HG02852 (cell line): ENCODE data around the gene PDE2A.
A peak's percentile ranks its signal among the peaks of the same experiment; 100 is the strongest.

Source experiments
- ATAC-seq: cut with Tn5 transposase; IDR thresholded peaks from one replicate; pipeline ENCODE4 v1.9.1; 2021; ENCODE audit warnings: mild to moderate bottlenecking, moderate library complexity; ENCODE audit not compliant: unreplicated experiment

The PDE2A gene

DNA sequence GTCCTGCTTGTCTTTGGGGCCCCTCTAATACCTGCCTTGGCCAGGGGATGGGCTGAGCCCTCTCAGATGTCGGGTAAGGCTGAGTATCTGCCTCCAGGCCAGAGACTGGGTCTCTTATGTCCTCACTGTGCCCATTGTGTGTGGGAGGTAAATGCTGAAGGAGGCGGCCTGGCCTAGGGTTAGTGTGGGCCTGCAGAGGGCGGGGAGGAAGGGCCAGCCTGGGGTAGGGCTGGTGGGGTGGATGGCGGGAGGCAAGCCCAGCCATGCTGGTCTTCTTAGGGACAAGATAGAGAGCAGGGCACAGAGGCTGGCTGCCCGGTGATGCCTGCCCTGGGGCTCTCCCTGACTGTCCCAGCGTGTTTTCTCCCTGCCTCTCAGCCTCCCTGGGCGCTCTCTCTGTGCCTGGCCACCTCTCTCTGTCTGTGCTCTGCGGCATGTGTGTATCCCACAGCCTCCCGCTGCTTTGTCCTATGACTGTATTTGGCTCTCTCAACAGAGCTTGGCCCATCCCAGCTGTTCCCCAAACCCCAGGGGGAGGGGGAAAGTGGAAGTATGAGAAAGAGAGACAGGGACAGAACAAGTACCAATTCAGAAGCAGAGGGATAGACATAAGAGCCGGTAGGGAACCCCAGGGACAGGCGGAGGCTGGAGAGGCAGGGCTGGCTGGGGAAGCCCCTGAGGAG, 57.0 kb downstream of the PDE2A start:
- no peak for ATAC-seq

DNA sequence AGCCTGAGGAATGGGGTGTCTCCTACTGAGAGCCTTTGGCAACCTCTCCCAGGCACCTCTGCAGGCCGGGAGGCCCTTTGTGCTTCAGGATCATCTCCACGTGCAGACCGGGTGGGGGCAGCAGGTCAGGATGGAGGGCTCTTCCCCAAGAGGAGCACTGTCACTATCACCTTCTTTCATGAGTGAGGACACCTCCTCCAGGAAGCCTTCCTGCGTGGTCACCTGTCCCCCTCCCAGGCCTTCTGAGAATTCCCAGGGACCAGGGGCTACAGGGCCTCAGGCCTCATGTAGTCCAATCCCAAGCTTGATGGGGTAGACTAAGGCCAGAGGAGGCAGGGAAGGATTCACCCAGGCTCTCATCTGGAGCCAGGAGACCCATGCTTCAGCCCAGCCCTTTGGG, 57.6 kb downstream of the PDE2A start:
- no peak for ATAC-seq

DNA sequence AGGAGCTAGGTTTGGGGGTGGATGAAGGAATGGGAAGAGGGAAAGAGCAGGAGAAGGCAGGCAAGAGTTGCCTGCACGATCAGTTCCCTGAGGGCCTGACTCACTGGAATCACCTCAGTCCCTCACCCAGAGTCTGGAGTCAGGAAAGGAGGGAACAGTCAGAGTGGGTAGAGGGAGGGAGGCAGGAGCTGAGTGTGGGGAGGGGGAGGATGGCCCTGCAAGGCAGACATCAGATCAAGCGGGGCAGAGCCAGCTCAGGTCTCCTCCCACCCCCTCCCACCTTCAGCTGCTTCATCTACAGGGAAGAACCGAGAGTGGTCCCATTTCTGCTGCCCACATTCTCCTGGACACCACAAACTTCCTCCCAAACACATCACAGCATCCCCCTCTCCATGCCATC, 58.9 kb downstream of the PDE2A start:
- ATAC-seq = no peak

DNA sequence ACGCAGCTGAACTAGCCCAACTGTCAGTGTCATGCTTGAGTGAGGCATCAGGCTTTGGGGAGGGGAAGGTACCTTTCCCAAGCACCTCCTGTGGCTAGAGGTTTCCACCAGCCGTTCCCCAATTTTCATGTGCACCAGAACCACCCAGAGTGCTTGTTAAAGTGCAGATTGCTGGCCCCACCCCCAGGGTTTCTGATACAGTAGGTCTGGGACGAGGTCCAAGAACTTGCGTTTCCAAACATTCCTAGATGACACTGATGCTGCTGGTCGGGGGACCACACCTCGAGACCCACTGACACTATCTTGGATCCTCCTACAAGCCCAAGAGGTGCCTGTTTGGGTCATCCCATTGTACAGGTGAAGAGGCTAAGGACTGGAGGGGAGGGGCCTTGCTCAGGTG, 59.8 kb downstream of the PDE2A start:
- no peak for ATAC-seq

DNA sequence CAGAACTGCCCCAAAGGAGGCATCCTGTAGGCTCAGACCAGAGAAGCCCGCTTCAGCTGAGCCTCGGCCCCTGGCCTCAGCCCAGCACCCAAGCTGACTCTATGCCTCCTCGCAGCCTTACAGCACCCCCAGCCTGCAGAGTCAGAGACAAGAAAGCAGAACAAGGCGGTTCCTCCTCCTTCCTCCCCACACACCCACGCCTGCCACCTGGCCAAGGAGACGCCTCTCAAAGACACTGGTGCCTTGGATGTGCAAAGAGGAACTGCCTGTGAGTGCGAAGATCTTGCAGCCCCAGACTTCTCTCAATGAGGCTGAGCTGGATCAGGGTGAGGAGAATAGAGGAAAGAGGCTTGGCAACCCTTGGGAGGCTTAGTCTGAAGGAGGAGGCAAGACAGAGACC, 60.2 kb downstream of the PDE2A start:
- peak; percentile 95 for ATAC-seq

DNA sequence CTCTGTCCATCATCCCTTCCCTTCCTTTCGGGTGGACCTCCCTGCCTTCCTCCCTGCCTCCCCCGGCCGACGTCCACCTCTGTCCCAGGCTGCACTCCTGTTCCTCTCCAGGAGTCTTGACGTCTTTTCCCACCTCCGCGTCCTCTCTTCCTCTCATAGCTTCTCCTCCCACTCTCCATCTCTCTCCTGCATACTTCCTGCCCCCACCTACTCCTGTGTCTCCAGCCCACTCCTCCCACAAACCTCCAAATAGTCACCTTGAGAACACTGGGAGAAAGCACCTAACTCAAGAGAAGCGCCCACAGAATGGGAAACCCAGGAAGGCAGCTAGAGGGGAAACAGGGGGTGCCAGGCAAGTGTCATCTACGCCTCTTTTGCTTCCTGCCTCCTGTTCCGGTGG, 60.8 kb downstream of the PDE2A start:
- no peak for ATAC-seq

DNA sequence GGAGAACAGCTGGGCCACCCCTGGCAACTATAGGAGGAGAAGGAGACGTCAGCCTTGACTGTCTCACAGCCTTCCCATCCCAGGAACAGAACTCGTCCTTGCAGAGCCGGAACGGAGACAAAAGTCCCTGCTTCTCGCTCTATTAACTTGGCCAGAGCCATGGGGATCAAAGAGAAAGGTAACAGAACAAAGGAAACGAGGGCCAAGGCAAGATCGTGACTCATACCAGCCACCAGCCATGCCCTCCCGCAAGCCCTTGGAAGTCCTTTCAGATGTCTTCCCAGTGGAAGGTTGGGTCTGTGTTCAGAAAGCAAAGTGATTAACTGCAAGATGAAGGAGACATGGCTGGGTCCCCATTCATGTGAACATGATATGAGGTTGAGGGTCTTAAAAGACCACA, 64.7 kb downstream of the PDE2A start:
- ATAC-seq = no peak

DNA sequence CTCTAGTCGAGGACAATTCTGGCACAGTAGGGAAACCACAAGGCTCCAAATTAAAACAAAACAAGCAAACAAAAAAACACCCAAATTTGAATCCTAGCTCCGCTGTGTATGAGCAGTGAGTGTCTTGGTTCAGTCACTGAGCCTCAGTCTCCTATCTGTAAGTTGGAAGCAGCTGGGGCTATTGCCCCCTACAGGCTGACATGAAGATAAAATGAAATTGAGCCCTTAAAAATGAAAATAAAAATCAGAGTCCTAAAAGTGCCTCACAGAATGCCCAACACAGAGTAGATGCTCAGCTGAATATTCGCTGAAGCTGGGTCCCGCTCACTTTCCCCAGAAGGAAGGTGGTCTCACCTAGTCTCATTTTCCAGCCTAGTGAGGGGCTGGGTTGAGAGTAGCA, 65.2 kb downstream of the PDE2A start:
- ATAC-seq = no peak

DNA sequence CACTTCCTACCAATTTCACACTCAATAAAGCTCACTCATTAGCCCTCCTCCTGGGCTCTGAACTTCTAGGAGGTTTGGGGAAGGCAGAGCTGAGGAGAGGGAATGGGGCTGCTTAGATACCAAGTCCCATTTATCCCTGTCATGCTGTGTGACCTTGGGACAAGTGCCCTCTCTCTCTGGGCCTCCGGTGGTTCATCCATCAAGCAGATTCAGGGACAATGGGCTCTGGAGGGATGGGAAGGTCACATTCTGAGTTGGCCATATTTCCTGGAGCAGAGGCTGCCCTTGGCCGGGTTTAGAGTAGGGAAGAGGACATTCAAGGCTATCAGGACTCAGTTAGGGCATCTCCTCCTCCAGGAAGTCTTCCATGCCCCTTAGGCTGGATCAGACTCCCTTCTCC, 66.7 kb downstream of the PDE2A start:
- no peak for ATAC-seq

DNA sequence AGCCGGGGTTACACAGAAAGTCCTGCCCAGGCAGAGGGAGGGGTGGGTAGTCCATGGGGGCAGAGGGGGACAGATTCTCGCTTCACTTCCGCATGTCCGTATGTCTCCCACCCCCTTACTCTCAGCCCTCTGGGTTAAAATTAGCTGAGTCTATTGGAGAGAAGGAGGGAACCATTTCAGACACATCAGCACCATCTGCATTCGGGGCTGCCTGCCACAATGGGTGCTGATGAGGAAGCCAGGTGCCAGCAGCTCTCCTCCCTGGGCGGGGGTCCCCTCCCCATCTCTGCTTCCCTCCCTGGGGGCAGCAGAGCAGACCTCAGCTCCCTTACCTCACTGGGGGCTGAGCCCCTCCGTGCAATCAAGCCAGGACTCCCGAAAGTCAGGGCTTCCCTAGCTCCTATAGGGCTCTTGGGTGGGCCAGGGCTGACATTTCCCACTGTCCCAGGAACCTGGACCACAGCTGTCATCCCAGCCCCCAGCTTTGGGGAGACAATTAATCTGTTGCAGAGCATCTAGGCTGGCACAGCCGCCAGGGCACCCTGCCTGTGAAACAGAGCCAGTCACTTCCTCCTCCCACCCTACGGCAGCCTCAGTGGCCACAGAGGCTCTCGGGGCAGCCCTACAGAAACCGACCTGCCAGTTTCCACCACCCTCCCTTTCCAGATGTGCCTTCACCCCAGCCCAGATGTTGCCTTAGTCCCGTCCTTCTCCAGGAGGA, 67.3 kb downstream of the PDE2A start:
- no peak for ATAC-seq

DNA sequence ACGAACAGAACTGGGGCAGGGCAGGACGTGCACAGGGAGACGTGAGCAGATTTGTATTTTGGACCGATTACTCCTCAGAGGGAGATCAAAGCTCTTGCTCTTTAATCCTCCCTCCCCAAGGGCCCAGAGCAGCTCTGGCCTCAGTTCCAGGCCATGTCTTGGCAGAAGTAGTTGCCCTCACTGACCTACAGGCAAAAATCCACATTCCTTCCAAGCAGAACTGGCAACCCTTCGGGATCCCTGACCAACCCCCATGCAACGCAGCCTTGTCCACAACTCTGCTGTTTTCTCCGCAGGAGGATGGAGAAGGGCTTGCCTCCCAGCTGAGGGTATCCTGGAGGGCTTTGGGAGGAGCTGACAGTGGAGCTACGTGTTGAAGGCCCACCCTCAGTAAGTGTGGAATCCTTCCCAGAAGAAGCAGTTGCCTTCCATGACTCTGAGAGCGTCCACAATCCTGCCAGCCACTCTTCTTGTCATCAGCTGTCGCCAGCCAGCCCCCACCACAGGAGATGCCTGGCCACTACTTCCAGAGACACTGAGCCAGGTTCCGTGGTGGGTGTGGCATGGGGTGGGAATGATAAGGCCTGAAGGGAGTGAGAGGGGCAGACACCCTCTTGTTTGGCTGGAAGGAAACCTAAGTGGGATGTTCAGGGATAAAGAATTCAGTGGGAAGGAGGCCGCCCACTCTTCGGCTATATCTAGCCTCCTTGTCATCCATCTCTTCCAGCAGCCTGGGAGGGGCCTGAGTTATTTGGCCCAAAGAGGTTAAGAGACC, 68.1 kb downstream of the PDE2A start:
- no peak for ATAC-seq

DNA sequence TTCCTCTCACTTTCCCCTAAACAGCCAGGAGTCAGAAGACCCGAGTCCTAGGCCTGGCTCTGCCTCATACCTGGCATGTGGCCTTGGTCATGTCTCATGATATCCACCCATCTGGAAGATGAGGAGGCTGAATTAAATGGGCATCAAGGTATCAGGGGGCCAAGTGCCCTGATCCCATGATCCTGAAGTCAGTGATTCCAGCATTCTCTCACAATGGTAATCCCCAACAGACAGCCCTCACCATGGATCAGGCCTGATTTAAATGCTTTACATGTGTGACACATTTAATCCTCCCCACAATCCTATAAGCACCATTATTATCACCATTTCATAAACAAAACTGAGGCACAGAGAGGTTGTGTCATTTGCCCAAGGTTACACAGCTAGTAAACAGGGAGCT, 70.0 kb downstream of the PDE2A start:
- ATAC-seq = no peak

DNA sequence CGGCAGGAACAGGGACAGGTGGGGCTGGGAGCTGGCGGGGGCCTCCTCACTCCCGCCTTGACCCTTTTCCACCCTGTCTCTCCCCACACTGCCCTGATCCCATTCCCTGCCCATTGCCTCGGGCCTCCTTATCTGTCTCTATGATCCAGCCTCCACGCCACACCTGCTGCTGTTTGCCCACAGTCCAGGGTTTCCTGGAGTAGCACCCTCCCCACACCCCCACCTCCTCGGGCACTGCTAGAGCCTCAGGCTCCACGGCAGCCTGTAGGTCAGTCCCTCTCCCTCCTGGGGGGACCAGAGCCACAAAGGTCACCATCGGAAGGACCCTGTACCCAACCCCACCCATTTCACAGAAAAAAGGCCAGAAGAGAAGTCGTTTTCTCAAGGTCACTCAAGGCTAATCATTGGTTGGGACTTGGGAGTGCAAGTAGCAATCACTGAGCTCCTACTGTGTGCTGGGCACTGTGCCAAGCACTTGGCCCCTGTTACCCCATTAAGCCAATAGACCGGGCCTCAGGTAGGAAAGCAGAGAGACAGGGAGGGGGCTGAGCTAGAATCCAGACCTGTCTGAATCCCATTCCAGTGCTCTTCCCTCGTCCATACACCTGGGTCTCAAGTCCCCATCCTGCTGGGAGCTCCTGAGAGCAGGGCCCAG, 71.8 kb downstream of the PDE2A start:
- no peak for ATAC-seq

DNA sequence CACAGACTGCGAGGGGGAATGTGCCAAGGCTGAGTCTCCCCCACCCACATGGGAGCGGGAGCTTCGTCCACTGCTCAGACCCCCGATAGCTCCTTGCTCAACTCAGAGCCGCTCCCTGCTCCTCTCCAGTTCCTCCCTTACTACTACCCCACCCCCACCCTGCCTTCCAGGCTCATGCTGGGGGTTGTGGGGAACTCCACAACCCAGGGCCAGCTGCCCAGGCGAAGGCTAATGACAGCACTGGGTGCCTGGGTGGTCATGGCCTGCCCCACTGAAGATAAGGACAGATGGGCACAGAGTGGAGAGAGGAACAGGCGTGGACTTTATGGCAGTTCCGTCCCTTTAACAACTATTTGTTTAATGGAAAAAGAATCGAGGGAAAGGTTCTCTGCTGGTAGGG, 73.7 kb downstream of the PDE2A start:
- ATAC-seq = no peak

DNA sequence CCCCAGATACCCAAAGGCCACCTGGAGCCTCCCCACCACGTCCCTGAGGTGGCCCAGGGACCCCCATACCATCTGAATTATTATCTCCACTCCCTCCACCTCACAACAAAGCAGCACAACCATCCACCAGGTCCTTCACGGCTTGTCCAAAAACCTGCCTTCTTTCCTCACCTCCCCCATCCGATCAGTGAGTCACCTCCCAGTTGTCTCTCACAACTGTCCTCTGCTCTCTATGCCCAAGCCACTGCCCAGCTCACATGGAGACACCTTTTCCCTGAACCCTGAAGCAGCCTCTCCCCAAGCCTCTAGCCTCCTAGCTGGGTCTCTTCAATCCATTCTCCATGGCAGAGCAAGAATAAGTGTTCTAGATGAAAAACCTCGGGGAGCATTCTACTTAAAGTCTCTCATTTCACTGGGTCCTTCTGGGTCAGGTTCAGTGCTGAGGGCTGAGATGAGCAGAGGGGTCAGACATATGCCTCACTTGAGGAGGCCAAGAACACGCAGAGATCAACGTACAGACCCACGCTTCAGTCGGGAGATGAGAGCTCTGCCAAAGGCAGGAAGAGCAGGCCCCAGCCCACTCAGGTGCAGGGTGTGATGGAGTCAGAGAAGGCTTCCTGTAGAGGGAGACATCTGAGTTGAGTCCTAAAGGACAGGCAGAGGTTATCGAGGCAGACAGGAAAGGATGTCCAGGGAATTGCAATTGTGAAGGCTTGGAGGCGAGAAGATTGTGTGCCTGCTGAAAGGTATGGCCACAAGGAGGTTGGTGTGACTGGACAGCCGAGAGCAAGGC, 74.7 kb downstream of the PDE2A start:
- no peak for ATAC-seq

DNA sequence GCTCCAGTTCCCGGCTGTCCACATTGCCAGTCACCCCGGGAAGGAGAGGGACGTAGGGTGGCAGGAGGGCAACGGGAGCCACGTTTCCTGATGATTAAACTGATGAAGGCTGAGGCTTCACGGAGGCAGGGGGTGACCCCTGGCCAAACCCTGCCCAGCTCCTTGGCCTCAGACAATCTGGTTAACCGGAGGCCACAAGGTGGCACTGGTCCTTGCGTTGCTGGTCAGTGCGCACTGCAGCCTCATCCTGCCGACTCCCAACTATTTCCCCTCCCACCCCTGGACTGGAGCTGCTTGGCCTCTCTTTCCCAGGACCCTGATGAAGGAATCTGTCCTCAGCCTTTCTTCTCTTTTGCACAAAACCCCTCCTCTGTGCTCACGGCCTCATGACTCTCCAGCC, 75.3 kb downstream of the PDE2A start:
- ATAC-seq = no peak

DNA sequence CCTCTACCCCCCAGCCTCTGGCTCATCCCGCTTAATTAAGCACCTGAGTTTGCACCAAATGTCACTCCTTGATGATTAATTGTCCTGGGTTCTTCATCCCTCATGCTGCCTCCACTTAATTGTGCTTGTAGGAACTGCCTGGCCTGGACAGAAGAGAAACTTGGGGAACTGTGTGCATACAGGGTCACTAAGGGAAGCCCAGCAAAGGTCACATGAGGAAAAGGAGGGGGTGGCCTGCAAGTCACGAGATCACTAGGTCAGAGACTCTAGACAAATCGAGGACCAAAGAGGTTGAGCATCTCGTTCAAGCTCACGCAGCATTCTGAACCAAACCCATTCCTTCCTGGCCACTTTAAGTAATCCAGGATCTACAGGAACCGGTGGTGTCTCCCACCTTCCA, 75.8 kb downstream of the PDE2A start:
- ATAC-seq = no peak

DNA sequence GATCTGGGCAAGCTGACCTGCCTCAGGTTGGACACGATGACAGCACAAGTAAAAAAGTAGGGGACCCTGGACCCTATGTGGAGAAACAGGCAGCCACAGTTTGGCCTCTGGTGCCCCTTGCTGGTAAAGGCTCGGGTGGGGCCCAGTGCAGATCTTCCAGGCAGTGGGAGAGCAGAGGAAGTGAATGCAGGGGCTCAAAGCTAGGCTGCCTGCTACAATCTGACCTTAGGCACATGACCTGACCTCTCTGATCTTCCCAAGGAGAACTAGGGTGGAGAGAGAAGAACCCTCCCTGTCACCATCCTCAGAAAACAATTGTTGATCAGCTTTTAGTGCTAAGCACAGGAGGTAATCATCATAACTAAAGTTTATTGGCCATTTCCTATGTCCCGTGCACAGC, 76.5 kb downstream of the PDE2A start:
- no peak for ATAC-seq

DNA sequence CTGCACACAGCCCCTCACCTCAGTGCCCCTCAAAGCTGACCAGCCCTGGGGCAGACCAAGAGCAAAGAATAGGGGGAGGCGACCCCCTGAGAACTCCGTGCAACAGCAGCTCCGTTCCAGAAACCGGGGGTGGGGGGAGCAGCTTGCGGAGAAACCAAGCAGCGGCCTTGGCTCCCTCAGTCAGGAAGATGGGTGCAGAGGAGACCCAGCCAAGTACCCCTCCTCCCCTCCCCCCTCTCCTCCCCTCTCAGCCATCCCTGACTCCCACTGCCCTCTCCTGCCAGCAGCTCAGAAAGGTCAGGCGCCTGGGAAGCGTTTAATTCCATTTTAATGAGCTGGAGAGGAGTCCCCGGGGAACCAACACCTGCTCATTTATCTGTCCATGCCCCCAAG, 78.9 kb downstream of the PDE2A start:
- no peak for ATAC-seq

DNA sequence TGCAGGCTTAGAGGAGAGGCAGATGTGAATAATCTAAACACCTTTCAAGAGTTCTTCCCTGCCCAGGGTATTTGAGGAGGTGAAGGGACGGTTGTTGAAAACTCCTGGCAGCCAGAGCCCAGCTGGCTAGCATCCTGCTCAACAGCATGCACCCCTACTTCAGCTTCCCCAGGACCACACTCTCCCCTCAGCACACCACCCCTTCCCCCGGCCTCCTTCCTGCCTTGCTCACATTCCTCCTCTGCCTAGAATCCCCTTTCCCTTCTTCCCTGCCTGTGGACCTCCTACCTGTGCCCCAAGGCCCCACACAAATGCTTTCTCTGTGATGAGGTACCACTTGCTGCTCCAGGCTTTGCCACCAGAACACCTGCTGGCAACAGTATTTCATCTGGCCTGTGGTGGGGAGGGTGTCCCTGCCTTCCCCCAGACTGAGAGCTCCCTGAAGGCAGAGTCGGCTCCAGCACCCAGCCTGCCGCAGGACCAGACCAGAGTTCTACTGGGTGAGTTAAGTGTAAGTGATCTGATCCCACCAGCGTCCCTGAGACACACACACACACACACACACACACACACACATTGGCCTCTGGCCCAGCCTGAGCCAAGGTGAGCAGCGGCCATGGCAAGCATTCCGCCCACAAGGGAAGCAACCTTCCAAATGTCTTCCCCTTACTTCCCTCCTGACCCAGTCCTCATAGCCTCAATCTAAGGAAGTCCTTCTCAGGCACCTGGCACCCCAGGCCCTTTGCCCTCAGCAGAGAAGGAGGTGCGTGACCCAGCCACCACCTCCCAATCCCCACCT, 79.5 kb downstream of the PDE2A start:
- no peak for ATAC-seq
